ENCODE measurements around the gene KANK4.

The KANK4 gene

GRCh38 chr1:62234688-62235087, 84.5 kb downstream of the KANK4 start:
- Histone ChIP-seq H3K36me3 (ENCODE audit: insufficient read depth, low read length) (peaks cover 9% of the 10 kb centered on the region; the same call in 1 of the 2 replicates), H3K4me1 (ENCODE audit: insufficient read depth, low read length) (peaks cover 16% of the 10 kb centered on the region), H3K9ac (ENCODE audit: low read depth, low read length) (no peak overlapping the region), H3K9me3 (ENCODE audit: insufficient read depth, low read depth, low read length) (no peaks in the 10 kb centered on the region), H3K27ac (ENCODE audit: low read depth, low read length) (no peak overlapping the region), H3K27me3 (ENCODE audit: insufficient read depth, low read length) (no peaks in the 10 kb centered on the region), H3K4me3 (ENCODE audit: low read length) (no peak overlapping the region)
- WGBS = 91% methylated on average over 6 of the region's 6 CpGs

GRCh38 chr1:62233926-62234450, 85.2 kb downstream of the KANK4 start:
- peaks cover 11% of the 10 kb centered on the region; the same call in 1 of the 2 replicates for H3K36me3 ChIP-seq (ENCODE audit: insufficient read depth, low read length)
- H3K4me3 ChIP-seq (ENCODE audit: low read length) = no peak overlapping the region
- peaks cover 22% of the 10 kb centered on the region for H3K4me1 ChIP-seq (ENCODE audit: insufficient read depth, low read length)
- H3K9ac ChIP-seq (ENCODE audit: low read depth, low read length) = no peak overlapping the region
- no peaks in the 10 kb centered on the region for H3K27me3 ChIP-seq (ENCODE audit: insufficient read depth, low read length)
- no peaks in the 10 kb centered on the region for H3K9me3 ChIP-seq (ENCODE audit: insufficient read depth, low read depth, low read length)
- no peak overlapping the region for H3K27ac ChIP-seq (ENCODE audit: low read depth, low read length)
- WGBS = 94% methylated on average over 7 of the region's 7 CpGs

- Histone ChIP-seq H3K9ac (ENCODE audit: low read depth, low read length) (no peak overlapping the region), H3K36me3 (ENCODE audit: insufficient read depth, low read length) (peaks cover 22% of the 10 kb centered on the region; the same call in 1 of the 2 replicates), H3K4me3 (ENCODE audit: low read length) (no peak overlapping the region), H3K27ac (ENCODE audit: low read depth, low read length) (no peak overlapping the region), H3K9me3 (ENCODE audit: insufficient read depth, low read depth, low read length) (no peaks in the 10 kb centered on the region), H3K4me1 (ENCODE audit: insufficient read depth, low read length) (peaks cover 24% of the 10 kb centered on the region), H3K27me3 (ENCODE audit: insufficient read depth, low read length) (no peaks in the 10 kb centered on the region)
- 93% methylated on average over 14 of the region's 14 CpGs for WGBS
Observed at GRCh38 chr1:62232871-62233278, 86.4 kb downstream of the KANK4 start.

- Histone ChIP-seq H3K4me3 (ENCODE audit: low read length) (no peak overlapping the region), H3K36me3 (ENCODE audit: insufficient read depth, low read length) (peaks cover 37% of the 10 kb centered on the region), H3K9ac (ENCODE audit: low read depth, low read length) (no peak overlapping the region), H3K9me3 (ENCODE audit: insufficient read depth, low read depth, low read length) (no peaks in the 10 kb centered on the region), H3K4me1 (ENCODE audit: insufficient read depth, low read length) (peaks cover 16% of the 10 kb centered on the region), H3K27me3 (ENCODE audit: insufficient read depth, low read length) (no peaks in the 10 kb centered on the region), H3K27ac (ENCODE audit: low read depth, low read length) (no peak overlapping the region)
- WGBS = 86% methylated on average over 5 of the region's 5 CpGs
Observed at GRCh38 chr1:62230718-62231117, 88.5 kb downstream of the KANK4 start.

GRCh38 chr1:62229932-62230331, 89.3 kb downstream of the KANK4 start:
- Histone ChIP-seq H3K36me3 (ENCODE audit: insufficient read depth, low read length) (peaks cover 42% of the 10 kb centered on the region), H3K27ac (ENCODE audit: low read depth, low read length) (no peak overlapping the region), H3K27me3 (ENCODE audit: insufficient read depth, low read length) (no peaks in the 10 kb centered on the region), H3K9ac (ENCODE audit: low read depth, low read length) (no peak overlapping the region), H3K4me3 (ENCODE audit: low read length) (no peak overlapping the region), H3K4me1 (ENCODE audit: insufficient read depth, low read length) (peaks cover 16% of the 10 kb centered on the region), H3K9me3 (ENCODE audit: insufficient read depth, low read depth, low read length) (no peaks in the 10 kb centered on the region)
- 86% methylated on average over 2 of the region's 2 CpGs for WGBS

GRCh38 chr1:62229468-62229867, 89.8 kb downstream of the KANK4 start:
- Histone ChIP-seq H3K27me3 (ENCODE audit: insufficient read depth, low read length) (no peaks in the 10 kb centered on the region), H3K4me1 (ENCODE audit: insufficient read depth, low read length) (peaks cover 16% of the 10 kb centered on the region), H3K27ac (ENCODE audit: low read depth, low read length) (no peak overlapping the region; the same call in 1 of the 2 replicates), H3K4me3 (ENCODE audit: low read length) (no peak overlapping the region), H3K9ac (ENCODE audit: low read depth, low read length) (no peak overlapping the region), H3K36me3 (ENCODE audit: insufficient read depth, low read length) (peaks cover 43% of the 10 kb centered on the region), H3K9me3 (ENCODE audit: insufficient read depth, low read depth, low read length) (no peaks in the 10 kb centered on the region)
- 86% methylated on average over 2 of the region's 3 CpGs for WGBS

GRCh38 chr1:62228883-62229187, 90.4 kb downstream of the KANK4 start:
- H3K4me1 ChIP-seq (ENCODE audit: insufficient read depth, low read length) = peaks cover 16% of the 10 kb centered on the region
- WGBS = 92% methylated on average over 4 of the region's 4 CpGs
- no peak overlapping the region for H3K4me3 ChIP-seq (ENCODE audit: low read length)

GRCh38 chr1:62228136-62228882, 90.9 kb downstream of the KANK4 start:
- no peak overlapping the region for H3K27ac ChIP-seq (ENCODE audit: low read depth, low read length)
- no peaks in the 10 kb centered on the region for H3K9me3 ChIP-seq (ENCODE audit: insufficient read depth, low read depth, low read length)
- 93% methylated on average over 10 of the region's 12 CpGs for WGBS
- peaks cover 51% of the 10 kb centered on the region for H3K36me3 ChIP-seq (ENCODE audit: insufficient read depth, low read length)
- H3K4me1 ChIP-seq (ENCODE audit: insufficient read depth, low read length) = peaks cover 16% of the 10 kb centered on the region
- H3K27me3 ChIP-seq (ENCODE audit: insufficient read depth, low read length) = no peaks in the 10 kb centered on the region
- H3K9ac ChIP-seq (ENCODE audit: low read depth, low read length) = no peak overlapping the region
- no peak overlapping the region for H3K4me3 ChIP-seq (ENCODE audit: low read length)

More at GRCh38 chr1:62228883-62229187, 90.4 kb downstream of the KANK4 start:
- Histone ChIP-seq H3K27ac (ENCODE audit: low read depth, low read length) (no peak overlapping the region; the same call in 1 of the 2 replicates), H3K9ac (ENCODE audit: low read depth, low read length) (no peak overlapping the region), H3K9me3 (ENCODE audit: insufficient read depth, low read depth, low read length) (no peaks in the 10 kb centered on the region), H3K36me3 (ENCODE audit: insufficient read depth, low read length) (peaks cover 47% of the 10 kb centered on the region), H3K27me3 (ENCODE audit: insufficient read depth, low read length) (no peaks in the 10 kb centered on the region)

GRCh38 chr1:62227496-62227895, 91.7 kb downstream of the KANK4 start:
- peaks cover 16% of the 10 kb centered on the region for H3K4me1 ChIP-seq (ENCODE audit: insufficient read depth, low read length)
- 88% methylated on average over 11 of the region's 11 CpGs for WGBS
- no peak overlapping the region for H3K9ac ChIP-seq (ENCODE audit: low read depth, low read length)
- H3K4me3 ChIP-seq (ENCODE audit: low read length) = no peak overlapping the region
- H3K9me3 ChIP-seq (ENCODE audit: insufficient read depth, low read depth, low read length) = no peaks in the 10 kb centered on the region
- H3K36me3 ChIP-seq (ENCODE audit: insufficient read depth, low read length) = peaks cover 51% of the 10 kb centered on the region
- H3K27me3 ChIP-seq (ENCODE audit: insufficient read depth, low read length) = no peaks in the 10 kb centered on the region
- H3K27ac ChIP-seq (ENCODE audit: low read depth, low read length) = no peak overlapping the region

- 50% methylated on average over 2 of the region's 3 CpGs for WGBS
- H3K4me1 ChIP-seq (ENCODE audit: insufficient read depth, low read length) = peaks cover 9% of the 10 kb centered on the region; the same call in 1 of the 2 replicates
- H3K9me3 ChIP-seq (ENCODE audit: insufficient read depth, low read depth, low read length) = no peaks in the 10 kb centered on the region
- H3K4me3 ChIP-seq (ENCODE audit: low read length) = no peak overlapping the region
- H3K27ac ChIP-seq (ENCODE audit: low read depth, low read length) = no peak overlapping the region
- H3K36me3 ChIP-seq (ENCODE audit: insufficient read depth, low read length) = peaks cover 45% of the 10 kb centered on the region
- H3K27me3 ChIP-seq (ENCODE audit: insufficient read depth, low read length) = no peaks in the 10 kb centered on the region
- H3K9ac ChIP-seq (ENCODE audit: low read depth, low read length) = no peak overlapping the region
Observed at GRCh38 chr1:62224182-62224581, 95.1 kb downstream of the KANK4 start.

- Histone ChIP-seq H3K27ac (ENCODE audit: low read depth, low read length) (no peak overlapping the region), H3K4me1 (ENCODE audit: insufficient read depth, low read length) (no peaks in the 10 kb centered on the region), H3K9ac (ENCODE audit: low read depth, low read length) (no peak overlapping the region), H3K9me3 (ENCODE audit: insufficient read depth, low read depth, low read length) (no peaks in the 10 kb centered on the region), H3K4me3 (ENCODE audit: low read length) (no peak overlapping the region), H3K36me3 (ENCODE audit: insufficient read depth, low read length) (peaks cover 35% of the 10 kb centered on the region), H3K27me3 (ENCODE audit: insufficient read depth, low read length) (no peaks in the 10 kb centered on the region)
- WGBS = 94% methylated on average over 9 of the region's 9 CpGs
Observed at GRCh38 chr1:62222321-62222720, 96.9 kb downstream of the KANK4 start.

Measured in HUES64 (cell line).